ENCODE data around the gene CSNK1D. TPM values are rescaled to one million over a fixed set of nuclear protein-coding genes. Genes with fewer than 3 reads are reported as not detected.

The CSNK1D gene
- total RNA-seq, 1 experiment from 2014 or later, result 234 TPM

- no peaks in the 10 kb centered on the region; the same call in 1 of the 2 replicates for H3K36me3 ChIP-seq (ENCODE audit: control insufficient read depth, insufficient read depth, low read length)
- no peaks in the 10 kb centered on the region for H3K9me3 ChIP-seq (ENCODE audit: control insufficient read depth, insufficient read depth, low read depth, low read length)
- no peak for TF ChIP-seq TCF7L2 (IDR thresholded peaks at IDR 0.05; ENCODE audit: low read depth, low read length)
- no peak for TF ChIP-seq POLR2AphosphoS5 (IDR thresholded peaks at IDR 0.05; ENCODE audit: low read depth, low read length)
- no peak for TF ChIP-seq CTCF (IDR thresholded peaks at IDR 0.05)
- no peak for TF ChIP-seq REST (IDR thresholded peaks at IDR 0.05; ENCODE audit: insufficient read depth in 1 of 2, low read depth in 2 of 2, low read length in 1 of 2)
- TF ChIP-seq SIN3A (IDR thresholded peaks at IDR 0.05; ENCODE audit: borderline replicate concordance, insufficient read depth, low read depth, low read length), result no peak
- no peak overlapping the region for H3K27ac ChIP-seq (ENCODE audit: low read length)
- ATAC-seq (no peak), DNase-seq (ENCODE audit: low read depth, low spot score) (no peak)
- no peak overlapping the region for H3K4me3 ChIP-seq (ENCODE audit: low read depth in 2 of 2, low read length in 2 of 2)
- peaks cover 31% of the 10 kb centered on the region for H3K4me1 ChIP-seq (ENCODE audit: control insufficient read depth, insufficient read depth, low read length)
- in situ Hi-C loops (cut with HindIII; ENCODE audit: low pct_unique_long_range_greater_than_20kb, low sequenced_read_pairs), result no loop called here
- POLR2A ChIA-PET, result no interaction called here
- H3K27me3 ChIP-seq (ENCODE audit: control insufficient read depth, insufficient read depth, low read length), result no peaks in the 10 kb centered on the region
- intact Hi-C loops (cut with micrococcal nuclease; ENCODE audit: unreplicated experiment), result no loop called here
- BruUV-seq (replicated peaks), result no TSS peak
- CTCF ChIA-PET, result no interaction called here
These were observed 4.8 kb upstream of the CSNK1D start for GRCh38 chr17:82278308-82278707.

GRCh38 chr17:82277851-82278250 is 4.4 kb upstream of the CSNK1D start:
- no peak for ATAC-seq
- BruUV-seq (replicated peaks), result no TSS peak

More at GRCh38 chr17:82277851-82278250, 4.4 kb upstream of the CSNK1D start:
- peaks cover 28% of the 10 kb centered on the region for H3K4me1 ChIP-seq (ENCODE audit: control insufficient read depth, insufficient read depth, low read length)
- no peaks in the 10 kb centered on the region for H3K9me3 ChIP-seq (ENCODE audit: control insufficient read depth, insufficient read depth, low read depth, low read length)
- H3K27ac ChIP-seq (ENCODE audit: low read length), result no peak overlapping the region
- no peak for DNase-seq (ENCODE audit: low read depth, low spot score)
- TF ChIP-seq TCF7L2 (IDR thresholded peaks at IDR 0.05; ENCODE audit: low read depth, low read length) (no peak), REST (IDR thresholded peaks at IDR 0.05; ENCODE audit: insufficient read depth in 1 of 2, low read depth in 2 of 2, low read length in 1 of 2) (no peak), CTCF (IDR thresholded peaks at IDR 0.05) (no peak), POLR2AphosphoS5 (IDR thresholded peaks at IDR 0.05; ENCODE audit: low read depth, low read length) (no peak), SIN3A (IDR thresholded peaks at IDR 0.05; ENCODE audit: borderline replicate concordance, insufficient read depth, low read depth, low read length) (no peak)
- H3K36me3 ChIP-seq (ENCODE audit: control insufficient read depth, insufficient read depth, low read length), result no peaks in the 10 kb centered on the region; the same call in 1 of the 2 replicates
- H3K27me3 ChIP-seq (ENCODE audit: control insufficient read depth, insufficient read depth, low read length), result no peaks in the 10 kb centered on the region
- intact Hi-C loops (cut with micrococcal nuclease; ENCODE audit: unreplicated experiment), result no loop called here
- CTCF ChIA-PET, result no interaction called here
- in situ Hi-C loops (cut with HindIII; ENCODE audit: low pct_unique_long_range_greater_than_20kb, low sequenced_read_pairs), result no loop called here
- POLR2A ChIA-PET, result no interaction called here
- H3K4me3 ChIP-seq (ENCODE audit: low read depth in 2 of 2, low read length in 2 of 2), result no peak overlapping the region

All from Panc1 (cell line).